Neural progenitor cell (in vitro differentiated cells): ENCODE measurements around the gene SYNCRIP. TPM values are rescaled to one million over a fixed set of nuclear protein-coding genes. Genes with fewer than 3 reads are reported as not detected.

ENCODE experiments used
- DNase-seq: peaks from one replicate; pipeline ENCODE4 v3.0.0-alpha.2; 2016; ENCODE audit warnings: low spot score
- H2AFZ ChIP-seq: fragments of 200-600 bp; sonication (generic); replicated peaks from 2 replicates; pipeline ENCODE4 v1.6.1; 2016; ENCODE audit warnings: antibody characterized with exemption
- H3F3A ChIP-seq: fragments of 200-600 bp; sonication (generic); 2 replicates; pipeline ENCODE4 v1.6.1; 2016; ENCODE audit warnings: antibody characterized with exemption, low read depth
- H3K27ac ChIP-seq: fragments of 200-600 bp; sonication (generic); 2 replicates; pipeline ENCODE4 v1.5.1; 2016; ENCODE audit warnings: mild to moderate bottlenecking
- H3K27me3 ChIP-seq: fragments of 200-600 bp; sonication (generic); 2 replicates; pipeline ENCODE4 v1.6.1; 2016; ENCODE audit warnings: mild to moderate bottlenecking, moderate library complexity
- H3K36me3 ChIP-seq: fragments of 200-600 bp; sonication (generic); 2 replicates; pipeline ENCODE4 v1.5.1; 2016
- H3K4me1 ChIP-seq: fragments of 200-600 bp; sonication (generic); 2 replicates; pipeline ENCODE4 v1.6.1; 2016; ENCODE audit warnings: mixed run types
- H3K4me2 ChIP-seq: fragments of 200-600 bp; sonication (generic); 2 replicates; pipeline ENCODE4 v1.6.1; 2016
- H3K4me3 ChIP-seq: fragments of 200-600 bp; sonication (generic); 2 replicates; pipeline ENCODE4 v1.5.1; 2016
- H3K79me2 ChIP-seq: fragments of 200-600 bp; sonication (generic); 2 replicates; pipeline ENCODE4 v1.6.1; 2016; ENCODE audit warnings: low read depth
- H3K9ac ChIP-seq: fragments of 200-600 bp; sonication (generic); 2 replicates; pipeline ENCODE4 v1.6.1; 2016
- H3K9me3 ChIP-seq: fragments of 200-600 bp; sonication (generic); 2 replicates; pipeline ENCODE4 v1.5.1; 2016; ENCODE audit warnings: low read depth
- H4K20me1 ChIP-seq: fragments of 200-600 bp; sonication (generic); 2 replicates; pipeline ENCODE4 v1.6.1; 2016; ENCODE audit warnings: low read depth
- H3K27ac Mint-ChIP-seq: 3 replicates; pipeline ENCODE4 v1.8.0; 2021; ENCODE audit warnings: mixed read lengths
- H3K27me3 Mint-ChIP-seq: 2 replicates; pipeline ENCODE4 v1.8.0; 2022; ENCODE audit warnings: low read depth, mild to moderate bottlenecking, inconsistent platforms, moderate library complexity, mixed read lengths; ENCODE audit not compliant: insufficient read depth
- H3K36me3 Mint-ChIP-seq: 3 replicates; pipeline ENCODE4 v1.8.0; 2021; ENCODE audit warnings: mixed read lengths
- H3K4me1 Mint-ChIP-seq: 3 replicates; pipeline ENCODE4 v1.8.0; 2021; ENCODE audit warnings: mixed read lengths
- H3K4me3 Mint-ChIP-seq: 3 replicates; pipeline ENCODE4 v1.8.0; 2021; ENCODE audit warnings: mild to moderate bottlenecking, moderate library complexity, mixed read lengths
- H3K9me3 Mint-ChIP-seq: 3 replicates; pipeline ENCODE4 v1.8.0; 2020; ENCODE audit warnings: mixed read lengths
- EZH2 ChIP-seq: fragments of 200-600 bp; sonication (generic); IDR thresholded peaks from 2 replicates; pipeline ENCODE4 v1.6.1; 2017; ENCODE audit warnings: antibody characterized with exemption, mild to moderate bottlenecking, moderate library complexity
- EZH2phosphoT487 ChIP-seq: fragments of 200-600 bp; sonication (generic); IDR thresholded peaks from 2 replicates; pipeline ENCODE4 v1.6.1; 2017; ENCODE audit warnings: antibody characterized with exemption
- total RNA-seq: library from RNA; depleted of rRNA; stranded (reverse); fragments of >200 nt; gene quantifications from 2 replicates; pipeline ENCODE4 v1.2.3, GENCODE V29; 2015; ENCODE audit warnings: low replicate concordance
- TF ChIP-seq, protein P1 (sequence below): fragments of 200-600 bp; sonication (generic); IDR thresholded peaks from 2 replicates; pipeline ENCODE4 v1.5.1; 2017; ENCODE audit warnings: antibody characterized with exemption, mild to moderate bottlenecking

Gene SYNCRIP
- total RNA-seq, 1 donor from 2014 or later = 150 TPM

DNA sequence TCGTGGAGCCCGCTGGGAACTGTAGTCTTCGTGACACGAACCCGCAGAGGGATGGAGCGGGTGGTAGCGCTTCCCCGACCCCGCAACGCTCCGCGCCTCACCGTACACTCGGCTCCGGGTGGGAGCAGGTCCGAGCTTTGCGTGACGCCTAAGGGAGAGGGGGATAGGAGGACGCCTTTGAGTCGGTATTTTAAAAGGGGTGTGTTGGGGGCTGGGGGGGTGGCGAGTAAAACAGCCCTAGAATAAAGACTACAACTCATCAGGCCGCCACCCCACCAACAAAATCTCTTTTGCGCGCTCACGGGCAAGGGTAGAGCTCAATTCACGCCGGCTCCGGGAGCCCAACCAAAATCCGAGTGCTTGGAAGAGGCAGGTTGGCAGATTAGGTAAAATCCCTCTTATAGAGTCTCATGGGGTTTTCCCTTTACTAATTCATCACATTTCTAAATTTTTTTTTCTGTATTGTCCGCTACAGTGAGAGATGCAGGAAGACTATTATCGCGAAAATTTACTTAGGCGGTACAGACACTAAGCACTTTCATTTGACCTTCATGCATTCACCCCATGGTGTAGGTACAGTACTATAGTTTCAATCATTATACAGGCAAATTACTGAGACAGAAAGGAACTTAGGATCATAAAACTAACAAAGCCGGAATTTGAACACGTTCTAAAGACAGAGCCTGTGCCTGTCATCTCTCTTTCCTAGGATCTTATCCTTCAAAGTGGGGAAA is 48.3 kb downstream of the SYNCRIP start:
- H3K27ac Mint-ChIP-seq = no peak overlapping the region
- Histone ChIP-seq H3K4me3 (peak overlapping the region; percentile 76), H2AFZ (peak overlapping the region; percentile 92), H3K79me2 (peaks cover 16% of the 10 kb centered on the region), H3K27ac (no peak overlapping the region), H3K9me3 (no peaks in the 10 kb centered on the region), H3K27me3 (peaks cover 35% of the 10 kb centered on the region), H3K36me3 (no peaks in the 10 kb centered on the region), H4K20me1 (no peaks in the 10 kb centered on the region), H3F3A (peaks cover 38% of the 10 kb centered on the region), H3K9ac (no peak overlapping the region), H3K4me2 (peak overlapping the region; percentile 81), H3K4me1 (no peaks in the 10 kb centered on the region)
- H3K4me1 Mint-ChIP-seq = peaks cover 16% of the 10 kb centered on the region
- H3K9me3 Mint-ChIP-seq = peaks cover 24% of the 10 kb centered on the region
- peak; percentile 41 for TF ChIP-seq EZH2
- TF ChIP-seq, protein P1, sequence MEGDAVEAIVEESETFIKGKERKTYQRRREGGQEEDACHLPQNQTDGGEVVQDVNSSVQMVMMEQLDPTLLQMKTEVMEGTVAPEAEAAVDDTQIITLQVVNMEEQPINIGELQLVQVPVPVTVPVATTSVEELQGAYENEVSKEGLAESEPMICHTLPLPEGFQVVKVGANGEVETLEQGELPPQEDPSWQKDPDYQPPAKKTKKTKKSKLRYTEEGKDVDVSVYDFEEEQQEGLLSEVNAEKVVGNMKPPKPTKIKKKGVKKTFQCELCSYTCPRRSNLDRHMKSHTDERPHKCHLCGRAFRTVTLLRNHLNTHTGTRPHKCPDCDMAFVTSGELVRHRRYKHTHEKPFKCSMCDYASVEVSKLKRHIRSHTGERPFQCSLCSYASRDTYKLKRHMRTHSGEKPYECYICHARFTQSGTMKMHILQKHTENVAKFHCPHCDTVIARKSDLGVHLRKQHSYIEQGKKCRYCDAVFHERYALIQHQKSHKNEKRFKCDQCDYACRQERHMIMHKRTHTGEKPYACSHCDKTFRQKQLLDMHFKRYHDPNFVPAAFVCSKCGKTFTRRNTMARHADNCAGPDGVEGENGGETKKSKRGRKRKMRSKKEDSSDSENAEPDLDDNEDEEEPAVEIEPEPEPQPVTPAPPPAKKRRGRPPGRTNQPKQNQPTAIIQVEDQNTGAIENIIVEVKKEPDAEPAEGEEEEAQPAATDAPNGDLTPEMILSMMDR = no peak
- H3K4me3 Mint-ChIP-seq = peak overlapping the region; percentile 96
- H3K36me3 Mint-ChIP-seq = peaks cover 22% of the 10 kb centered on the region
- peak; percentile 40 for DNase-seq
- peaks cover 3% of the 10 kb centered on the region for H3K27me3 Mint-ChIP-seq

DNA sequence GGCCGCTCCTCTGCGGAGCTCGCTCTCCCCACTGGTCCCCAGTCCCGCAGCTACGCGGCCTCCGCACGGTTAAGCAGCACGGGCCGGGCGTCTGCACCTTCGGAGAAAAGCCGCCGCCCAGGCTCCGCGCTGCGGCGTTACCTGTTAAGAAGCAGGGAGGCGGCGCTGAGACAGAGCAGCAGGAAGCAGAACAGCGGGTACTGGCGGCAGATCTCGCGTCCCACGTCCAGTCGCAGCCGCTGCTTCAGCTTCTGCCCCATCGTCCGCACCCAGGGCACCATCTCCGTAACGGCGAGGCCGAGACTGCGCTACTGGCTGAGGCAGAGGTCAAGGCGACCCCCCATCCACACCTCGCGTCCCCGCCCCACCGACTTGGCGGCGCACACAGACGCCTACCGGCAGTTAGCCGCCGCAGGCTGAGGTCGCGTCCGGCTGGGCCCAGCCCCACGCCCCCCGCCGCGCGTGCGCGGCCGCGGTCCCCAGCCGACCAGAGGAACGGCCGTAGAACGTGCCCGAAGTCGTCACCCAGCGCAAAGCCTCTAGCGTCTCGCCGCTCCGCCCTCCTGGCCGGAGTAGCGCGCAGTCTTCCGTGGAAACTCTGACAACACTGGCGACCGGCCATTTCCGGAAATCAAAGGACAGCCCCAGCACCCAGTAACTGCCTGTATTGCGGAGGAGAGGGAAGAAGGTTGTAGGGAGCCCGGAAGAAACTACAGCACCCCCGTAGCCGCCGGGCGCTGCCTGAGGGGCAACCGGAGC is 49.1 kb downstream of the SYNCRIP start, which contains the start of gene SNX14:
SNX14 (minus strand) TSS at position 421 of the 759 bp plus-strand sequence; CDS start at position 281, 140 bp downstream.
- Histone ChIP-seq H3F3A (peaks cover 31% of the 10 kb centered on the region), H3K27ac (peak within 1 kb of the TSS; percentile 2), H3K79me2 (peaks cover 16% of the 10 kb centered on the region), H2AFZ (peak within 1 kb of the TSS; percentile 92), H3K36me3 (no peaks in the 10 kb centered on the region), H3K9me3 (no peaks in the 10 kb centered on the region), H3K4me1 (no peaks in the 10 kb centered on the region), H3K4me2 (peak within 1 kb of the TSS; percentile 81), H4K20me1 (no peaks in the 10 kb centered on the region), H3K9ac (no peak within 1 kb of the TSS), H3K4me3 (peak within 1 kb of the TSS; percentile 76), H3K27me3 (peaks cover 35% of the 10 kb centered on the region)
- Mint-ChIP-seq H3K4me1 (peaks cover 16% of the 10 kb centered on the region), H3K27ac (peak within 1 kb of the TSS; percentile 89), H3K4me3 (peak within 1 kb of the TSS; percentile 96), H3K36me3 (peaks cover 25% of the 10 kb centered on the region), H3K9me3 (peaks cover 27% of the 10 kb centered on the region), H3K27me3 (peaks cover 3% of the 10 kb centered on the region)
- TF ChIP-seq EZH2phosphoT487 (no peak), EZH2 (peak; percentile 41)
- TF ChIP-seq, protein P1 = no peak
- DNase-seq = peak; percentile 87

- TF ChIP-seq EZH2phosphoT487 (no peak), EZH2 (no peak)
- TF ChIP-seq, protein P1 = no peak
- Histone ChIP-seq H3K27me3 (peaks cover 35% of the 10 kb centered on the region), H3K36me3 (no peaks in the 10 kb centered on the region), H3K4me3 (no peak overlapping the region), H3K4me1 (no peaks in the 10 kb centered on the region), H3K79me2 (peaks cover 16% of the 10 kb centered on the region), H2AFZ (no peak overlapping the region), H4K20me1 (no peaks in the 10 kb centered on the region), H3F3A (peaks cover 19% of the 10 kb centered on the region), H3K9ac (no peak overlapping the region), H3K9me3 (no peaks in the 10 kb centered on the region), H3K27ac (no peak overlapping the region), H3K4me2 (no peak overlapping the region)
- Mint-ChIP-seq H3K4me1 (peaks cover 16% of the 10 kb centered on the region), H3K9me3 (peaks cover 29% of the 10 kb centered on the region), H3K36me3 (peaks cover 26% of the 10 kb centered on the region), H3K27me3 (peaks cover 3% of the 10 kb centered on the region), H3K27ac (no peak overlapping the region), H3K4me3 (peak overlapping the region; percentile 96)
- DNase-seq = no peak
These were observed 50.7 kb downstream of the SYNCRIP start for GRCh38 chr6:85592033-85592432.
